DND-41 (cell line): Measurements from ENCODE around the gene SYCP2.

Experiments used
- ATAC-seq: fragments of 200-7000 bp; cut with Tn5 transposase; 3 replicates; pipeline ENCODE4 v1.9.1; 2021; ENCODE audit warnings: low read depth; ENCODE audit not compliant: insufficient read depth
- DNase-seq: peaks from one replicate; pipeline ENCODE4 v3.0.0-alpha.2; 2020
- H2AFZ ChIP-seq: 2 replicates; pipeline ENCODE4 v1.6.0; 2012; ENCODE audit warnings: low read depth, low read length
- H3K27ac ChIP-seq: 2 replicates; pipeline ENCODE4 v1.5.1; 2012; ENCODE audit warnings: low read length, inconsistent platforms
- H3K27me3 ChIP-seq: fragments of 200-600 bp; sonication (generic); 2 replicates; pipeline ENCODE4 v1.6.0; 2012; ENCODE audit warnings: low read length, mild to moderate bottlenecking, inconsistent platforms; ENCODE audit not compliant: insufficient read depth, poor library complexity
- H3K36me3 ChIP-seq: 2 replicates; pipeline ENCODE4 v1.5.1; 2012; ENCODE audit warnings: low read length, inconsistent platforms; ENCODE audit not compliant: insufficient read depth
- H3K4me1 ChIP-seq: 2 replicates; pipeline ENCODE4 v1.5.1; 2012; ENCODE audit warnings: mild to moderate bottlenecking, low read length; ENCODE audit not compliant: insufficient read depth
- H3K4me2 ChIP-seq: 2 replicates; pipeline ENCODE4 v1.6.0; 2012; ENCODE audit warnings: mild to moderate bottlenecking, moderate library complexity, low read length, inconsistent platforms; ENCODE audit not compliant: insufficient read depth
- H3K4me3 ChIP-seq, 2 experiments: fragments of 200-600 bp in 1 of 2; shearing (Covaris generic) in 1 of 2; 2 replicates each; pipeline ENCODE4 v1.5.1; 2012 to 2016; ENCODE audit warnings: inconsistent platforms in 2 of 2, low read length in 2 of 2, mild to moderate bottlenecking in 2 of 2, low read depth in 1 of 2, moderate library complexity in 1 of 2
- H3K79me2 ChIP-seq: 2 replicates; pipeline ENCODE4 v1.6.0; 2012; ENCODE audit warnings: low read length, inconsistent platforms; ENCODE audit not compliant: insufficient read depth
- H3K9ac ChIP-seq: 2 replicates; pipeline ENCODE4 v1.6.0; 2012; ENCODE audit warnings: low read depth, mild to moderate bottlenecking, inconsistent platforms, low read length, moderate library complexity
- H3K9me3 ChIP-seq: 2 replicates; pipeline ENCODE4 v1.5.1; 2012; ENCODE audit warnings: low read length, moderate library complexity, mild to moderate bottlenecking, inconsistent platforms; ENCODE audit not compliant: insufficient read depth, severe bottlenecking
- H4K20me1 ChIP-seq: 2 replicates; pipeline ENCODE4 v1.6.0; 2012; ENCODE audit warnings: low read length; ENCODE audit not compliant: insufficient read depth
- EZH2 ChIP-seq: IDR thresholded peaks from 3 replicates; pipeline ENCODE4 v1.6.1; 2012; ENCODE audit warnings: borderline replicate concordance, low read depth, mild to moderate bottlenecking, moderate library complexity, low read length, inconsistent platforms; ENCODE audit not compliant: severe bottlenecking
- TF ChIP-seq, protein P1 (sequence below): IDR thresholded peaks from 2 replicates; pipeline ENCODE4 v1.5.1; 2012; ENCODE audit warnings: borderline replicate concordance, low read length, moderate library complexity, mild to moderate bottlenecking; ENCODE audit not compliant: poor library complexity, severe bottlenecking; ENCODE audit errors: extremely low read depth

Gene SYCP2

GRCh38 chr20:59835057-59835447 lies 98.4 kb downstream of the SYCP2 start:
- Histone ChIP-seq H2AFZ (no peak overlapping the region), H3K27ac (no peak overlapping the region), H3K9ac (no peak overlapping the region), H3K36me3 (no peaks in the 10 kb centered on the region), H3K4me1 (peaks cover 6% of the 10 kb centered on the region; the same call in 1 of the 2 replicates), H3K27me3 (peaks cover 53% of the 10 kb centered on the region), H3K4me2 (no peak overlapping the region), H3K9me3 (no peaks in the 10 kb centered on the region), H4K20me1 (no peaks in the 10 kb centered on the region), H3K4me3 (no peak overlapping the region), H3K79me2 (no peaks in the 10 kb centered on the region)
- ATAC-seq (no peak), DNase-seq (no peak)
- TF ChIP-seq, protein P1, sequence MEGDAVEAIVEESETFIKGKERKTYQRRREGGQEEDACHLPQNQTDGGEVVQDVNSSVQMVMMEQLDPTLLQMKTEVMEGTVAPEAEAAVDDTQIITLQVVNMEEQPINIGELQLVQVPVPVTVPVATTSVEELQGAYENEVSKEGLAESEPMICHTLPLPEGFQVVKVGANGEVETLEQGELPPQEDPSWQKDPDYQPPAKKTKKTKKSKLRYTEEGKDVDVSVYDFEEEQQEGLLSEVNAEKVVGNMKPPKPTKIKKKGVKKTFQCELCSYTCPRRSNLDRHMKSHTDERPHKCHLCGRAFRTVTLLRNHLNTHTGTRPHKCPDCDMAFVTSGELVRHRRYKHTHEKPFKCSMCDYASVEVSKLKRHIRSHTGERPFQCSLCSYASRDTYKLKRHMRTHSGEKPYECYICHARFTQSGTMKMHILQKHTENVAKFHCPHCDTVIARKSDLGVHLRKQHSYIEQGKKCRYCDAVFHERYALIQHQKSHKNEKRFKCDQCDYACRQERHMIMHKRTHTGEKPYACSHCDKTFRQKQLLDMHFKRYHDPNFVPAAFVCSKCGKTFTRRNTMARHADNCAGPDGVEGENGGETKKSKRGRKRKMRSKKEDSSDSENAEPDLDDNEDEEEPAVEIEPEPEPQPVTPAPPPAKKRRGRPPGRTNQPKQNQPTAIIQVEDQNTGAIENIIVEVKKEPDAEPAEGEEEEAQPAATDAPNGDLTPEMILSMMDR: no peak
- no peak for TF ChIP-seq EZH2

DNA sequence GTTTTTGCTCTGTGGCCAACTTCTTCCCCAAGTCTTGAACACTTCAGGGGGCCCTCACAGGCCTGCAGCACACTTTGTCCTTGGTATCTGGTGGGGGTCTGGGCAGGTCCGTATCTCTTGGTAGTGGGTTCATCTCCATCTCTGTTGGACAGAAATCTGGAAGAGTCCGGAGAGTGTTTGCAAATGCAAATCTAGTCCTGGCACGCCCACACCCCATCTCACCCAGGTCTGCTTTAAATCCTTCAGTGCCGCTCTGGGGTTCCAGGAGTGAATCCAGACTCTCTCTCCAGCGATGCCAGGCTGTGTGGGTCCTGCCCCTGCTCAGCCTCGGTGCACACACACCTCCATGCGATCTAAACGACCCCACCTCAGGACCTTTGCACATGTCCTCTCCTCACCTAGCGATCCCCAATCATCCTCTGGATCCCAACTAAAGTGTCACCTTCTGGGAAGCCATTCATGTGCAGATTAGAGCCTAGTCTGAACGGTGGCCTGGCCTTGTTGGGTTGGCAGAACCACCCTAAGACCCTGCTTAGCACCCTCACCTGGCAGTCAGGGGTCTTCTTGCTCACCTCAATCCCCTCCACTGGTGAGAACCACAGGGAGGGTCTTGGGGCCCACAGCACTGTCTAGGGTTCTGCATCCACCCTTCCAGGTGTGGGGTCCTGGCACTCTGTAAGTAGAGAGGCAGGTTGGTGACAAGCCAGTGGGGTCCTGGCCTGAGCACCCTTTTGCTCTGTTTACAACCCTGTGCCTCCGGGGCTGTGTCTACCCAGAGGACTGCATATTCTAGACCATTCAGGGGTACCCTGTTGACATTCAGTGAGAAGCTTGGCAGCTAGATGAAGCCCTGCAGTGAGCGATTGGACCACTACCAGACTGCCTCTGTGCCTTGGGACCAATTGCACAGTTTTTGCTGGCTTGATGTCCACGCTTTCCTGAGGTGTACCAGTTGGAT lies 100.8 kb downstream of the SYCP2 start:
- no peak overlapping the region for H3K4me3 ChIP-seq
- no peak for DNase-seq
- TF ChIP-seq, protein P1: no peak
- no peak for TF ChIP-seq EZH2
- no peak overlapping the region for H3K9ac ChIP-seq
- H3K79me2 ChIP-seq: no peaks in the 10 kb centered on the region
- no peaks in the 10 kb centered on the region for H3K36me3 ChIP-seq
- ATAC-seq: no peak
- H3K9me3 ChIP-seq: no peaks in the 10 kb centered on the region
- H3K27ac ChIP-seq: no peak overlapping the region
- H3K4me1 ChIP-seq: peaks cover 6% of the 10 kb centered on the region; the same call in 1 of the 2 replicates
- no peaks in the 10 kb centered on the region for H4K20me1 ChIP-seq
- H2AFZ ChIP-seq: no peak overlapping the region
- H3K4me2 ChIP-seq: no peak overlapping the region
- peaks cover 45% of the 10 kb centered on the region for H3K27me3 ChIP-seq

DNA sequence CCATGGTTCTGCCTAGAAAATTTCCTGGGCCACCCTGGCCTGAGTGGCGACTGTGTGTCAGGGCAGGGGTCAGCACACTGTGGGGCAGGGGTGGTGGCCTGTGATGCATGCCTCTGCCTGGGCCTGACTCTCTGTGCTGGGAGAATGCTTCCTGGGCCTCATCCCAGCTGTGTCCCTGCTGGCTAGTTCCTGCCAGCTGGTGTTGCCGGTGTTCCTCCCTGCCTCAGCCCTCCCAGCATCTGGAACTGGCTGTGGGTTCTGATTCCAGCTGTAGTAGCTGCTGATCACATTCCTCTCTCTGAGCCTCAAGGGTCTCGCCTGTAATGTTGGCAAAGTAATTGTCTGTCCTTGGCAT lies 101.5 kb downstream of the SYCP2 start:
- TF ChIP-seq EZH2: no peak
- TF ChIP-seq, protein P1: no peak
- no peak overlapping the region for H3K27ac ChIP-seq
- no peak overlapping the region for H3K4me3 ChIP-seq
- no peak overlapping the region for H2AFZ ChIP-seq
- H4K20me1 ChIP-seq: no peaks in the 10 kb centered on the region
- ATAC-seq (no peak), DNase-seq (no peak)
- no peak overlapping the region for H3K4me2 ChIP-seq
- no peak overlapping the region for H3K9ac ChIP-seq
- peaks cover 6% of the 10 kb centered on the region; the same call in 1 of the 2 replicates for H3K4me1 ChIP-seq
- no peaks in the 10 kb centered on the region for H3K9me3 ChIP-seq
- H3K79me2 ChIP-seq: no peaks in the 10 kb centered on the region
- no peaks in the 10 kb centered on the region for H3K36me3 ChIP-seq
- peaks cover 41% of the 10 kb centered on the region for H3K27me3 ChIP-seq
